ENCODE measurements around the gene CDH4. TPM values are rescaled to one million over a fixed set of nuclear protein-coding genes. Genes with fewer than 3 reads are reported as not detected.
A peak's percentile ranks its signal among the peaks of the same experiment; 100 is the strongest.

Gene CDH4
- total RNA-seq, 1 donor from 2014 or later, result 2.9 TPM

DNA sequence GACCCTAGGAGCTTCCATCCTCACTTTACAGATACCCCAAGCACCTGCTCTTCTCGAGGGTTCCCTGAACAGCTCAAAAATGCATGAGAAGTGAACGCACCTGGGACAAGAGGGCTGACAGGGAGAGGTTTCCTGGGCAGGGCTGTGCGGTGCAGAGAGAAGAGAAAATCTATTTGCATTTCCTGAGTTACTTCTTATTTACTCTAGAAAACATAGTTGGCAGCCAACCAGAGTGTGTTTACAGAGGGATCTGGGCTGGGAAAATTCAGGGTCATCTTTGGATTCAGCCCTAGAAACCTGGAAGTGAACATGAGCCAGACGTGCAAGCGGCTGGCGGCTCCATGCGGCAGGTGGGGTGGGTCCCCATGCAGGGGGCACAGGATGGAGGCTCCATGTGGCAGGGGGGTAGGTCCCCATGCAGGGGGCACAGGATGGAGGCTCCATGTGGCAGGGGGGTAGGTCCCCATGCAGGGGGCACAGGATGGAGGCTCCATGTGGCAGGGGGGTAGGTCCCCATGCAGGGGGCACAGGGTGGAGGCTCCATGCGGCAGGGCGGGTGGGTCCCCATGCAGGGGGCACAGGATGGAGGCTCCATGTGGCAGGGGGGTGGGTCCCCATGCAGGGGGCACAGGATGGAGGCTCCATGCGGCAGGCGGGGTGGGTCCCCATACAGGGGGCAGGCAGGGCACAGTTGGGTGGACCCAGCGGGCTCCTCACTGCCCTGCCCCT is 471.6 kb downstream of the CDH4 start:
- Mint-ChIP-seq H3K36me3 (no peaks in the 10 kb centered on the region), H3K27me3 (ENCODE audit: insufficient read depth, low read depth) (peaks cover 4% of the 10 kb centered on the region), H3K9me3 (no peaks in the 10 kb centered on the region), H3K4me3 (no peak overlapping the region), H3K27ac (no peak overlapping the region), H3K4me1 (peaks cover 13% of the 10 kb centered on the region)
- no peaks in the 10 kb centered on the region for H3K36me3 ChIP-seq
- H3K9me3 ChIP-seq (ENCODE audit: low read depth), result no peaks in the 10 kb centered on the region
- H2AFZ ChIP-seq (replicated peaks), result no peak overlapping the region
- H3K4me1 ChIP-seq, result peaks cover 14% of the 10 kb centered on the region
- H3K27ac ChIP-seq, result no peak overlapping the region
- no peaks in the 10 kb centered on the region for H3F3A ChIP-seq (ENCODE audit: low read depth)
- H3K27me3 ChIP-seq, result peaks cover 12% of the 10 kb centered on the region
- TF ChIP-seq, protein P1, sequence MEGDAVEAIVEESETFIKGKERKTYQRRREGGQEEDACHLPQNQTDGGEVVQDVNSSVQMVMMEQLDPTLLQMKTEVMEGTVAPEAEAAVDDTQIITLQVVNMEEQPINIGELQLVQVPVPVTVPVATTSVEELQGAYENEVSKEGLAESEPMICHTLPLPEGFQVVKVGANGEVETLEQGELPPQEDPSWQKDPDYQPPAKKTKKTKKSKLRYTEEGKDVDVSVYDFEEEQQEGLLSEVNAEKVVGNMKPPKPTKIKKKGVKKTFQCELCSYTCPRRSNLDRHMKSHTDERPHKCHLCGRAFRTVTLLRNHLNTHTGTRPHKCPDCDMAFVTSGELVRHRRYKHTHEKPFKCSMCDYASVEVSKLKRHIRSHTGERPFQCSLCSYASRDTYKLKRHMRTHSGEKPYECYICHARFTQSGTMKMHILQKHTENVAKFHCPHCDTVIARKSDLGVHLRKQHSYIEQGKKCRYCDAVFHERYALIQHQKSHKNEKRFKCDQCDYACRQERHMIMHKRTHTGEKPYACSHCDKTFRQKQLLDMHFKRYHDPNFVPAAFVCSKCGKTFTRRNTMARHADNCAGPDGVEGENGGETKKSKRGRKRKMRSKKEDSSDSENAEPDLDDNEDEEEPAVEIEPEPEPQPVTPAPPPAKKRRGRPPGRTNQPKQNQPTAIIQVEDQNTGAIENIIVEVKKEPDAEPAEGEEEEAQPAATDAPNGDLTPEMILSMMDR (IDR thresholded peaks at IDR 0.05), result no peak
- TF ChIP-seq EZH2 (IDR thresholded peaks at IDR 0.05) (no peak), EZH2phosphoT487 (IDR thresholded peaks at IDR 0.05) (no peak)
- H3K9ac ChIP-seq, result no peak overlapping the region
- H3K4me2 ChIP-seq, result no peak overlapping the region
- H3K79me2 ChIP-seq (ENCODE audit: low read depth), result no peaks in the 10 kb centered on the region
- no peaks in the 10 kb centered on the region for H4K20me1 ChIP-seq (ENCODE audit: low read depth)
- DNase-seq (ENCODE audit: low spot score), result no peak
- no peak overlapping the region for H3K4me3 ChIP-seq

DNA sequence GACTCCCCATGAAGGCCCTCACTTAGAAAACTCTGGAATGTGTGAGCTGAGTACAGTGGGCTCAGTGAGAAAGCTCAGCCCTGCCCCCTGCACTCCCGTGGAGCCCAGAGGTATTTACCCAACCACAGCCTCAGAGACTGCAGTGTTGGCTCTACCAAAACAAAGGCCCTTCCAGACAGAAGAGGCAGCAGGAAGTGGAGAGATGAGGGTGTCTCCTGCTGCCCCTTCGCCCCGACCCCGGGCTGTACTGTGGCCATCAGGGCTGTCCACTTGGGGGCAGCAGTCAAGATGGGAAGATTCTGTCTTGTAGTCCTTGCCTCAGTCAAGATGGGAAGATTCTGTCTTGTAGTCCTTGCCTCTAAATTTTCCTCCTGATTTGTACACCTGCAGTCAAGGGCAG is 472.3 kb downstream of the CDH4 start:
- TF ChIP-seq EZH2 (IDR thresholded peaks at IDR 0.05) (no peak), EZH2phosphoT487 (IDR thresholded peaks at IDR 0.05) (no peak)
- TF ChIP-seq, protein P1 (IDR thresholded peaks at IDR 0.05), result peak; percentile 62
- H3K27me3 ChIP-seq, result peaks cover 7% of the 10 kb centered on the region
- H3K9me3 Mint-ChIP-seq, result no peaks in the 10 kb centered on the region
- H3K9ac ChIP-seq, result no peak overlapping the region
- no peak overlapping the region for H2AFZ ChIP-seq (replicated peaks)
- no peak overlapping the region for H3K27ac Mint-ChIP-seq
- peaks cover 15% of the 10 kb centered on the region for H3K4me1 ChIP-seq
- H3K4me2 ChIP-seq, result no peak overlapping the region
- DNase-seq (ENCODE audit: low spot score), result peak; percentile 48
- H3K4me1 Mint-ChIP-seq, result peaks cover 13% of the 10 kb centered on the region
- no peaks in the 10 kb centered on the region for H3K36me3 ChIP-seq
- no peaks in the 10 kb centered on the region for H3K79me2 ChIP-seq (ENCODE audit: low read depth)
- no peak overlapping the region for H3K27ac ChIP-seq
- no peak overlapping the region for H3K4me3 ChIP-seq
- no peaks in the 10 kb centered on the region for H3F3A ChIP-seq (ENCODE audit: low read depth)
- H3K36me3 Mint-ChIP-seq, result no peaks in the 10 kb centered on the region
- H3K27me3 Mint-ChIP-seq (ENCODE audit: insufficient read depth, low read depth), result peaks cover 4% of the 10 kb centered on the region
- no peaks in the 10 kb centered on the region for H4K20me1 ChIP-seq (ENCODE audit: low read depth)
- H3K4me3 Mint-ChIP-seq, result no peak overlapping the region
- no peaks in the 10 kb centered on the region for H3K9me3 ChIP-seq (ENCODE audit: low read depth)

DNA sequence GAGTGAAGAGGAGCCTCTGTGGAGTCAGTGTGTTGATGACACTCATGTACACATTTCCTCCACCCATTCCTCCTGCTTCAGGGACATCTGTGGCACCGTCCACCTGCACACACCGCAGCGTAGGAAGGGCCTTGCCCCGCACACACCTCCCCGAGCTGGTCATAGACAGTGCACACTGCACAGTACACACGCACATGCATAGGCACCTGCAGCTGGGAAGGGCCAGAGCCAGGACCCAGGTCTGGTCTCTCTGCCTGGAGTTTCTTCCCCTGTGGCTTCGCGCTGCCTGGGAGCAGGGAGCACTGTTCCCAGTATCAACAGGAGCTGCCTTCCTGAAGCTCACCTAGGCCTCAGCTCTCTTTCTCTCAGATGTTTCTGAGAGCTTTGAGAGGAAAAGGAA is 473.1 kb downstream of the CDH4 start:
- Histone ChIP-seq H4K20me1 (ENCODE audit: low read depth) (no peaks in the 10 kb centered on the region), H3F3A (ENCODE audit: low read depth) (no peaks in the 10 kb centered on the region), H3K36me3 (no peaks in the 10 kb centered on the region), H3K4me3 (no peak overlapping the region), H3K4me1 (peaks cover 11% of the 10 kb centered on the region), H3K27me3 (no peaks in the 10 kb centered on the region), H3K79me2 (ENCODE audit: low read depth) (no peaks in the 10 kb centered on the region), H3K9ac (no peak overlapping the region), H3K27ac (no peak overlapping the region), H3K4me2 (no peak overlapping the region), H2AFZ (replicated peaks) (no peak overlapping the region), H3K9me3 (ENCODE audit: low read depth) (no peaks in the 10 kb centered on the region)
- Mint-ChIP-seq H3K4me3 (no peak overlapping the region), H3K27me3 (ENCODE audit: insufficient read depth, low read depth) (peaks cover 2% of the 10 kb centered on the region), H3K9me3 (no peaks in the 10 kb centered on the region), H3K4me1 (peaks cover 11% of the 10 kb centered on the region), H3K27ac (peak overlapping the region; percentile 42), H3K36me3 (no peaks in the 10 kb centered on the region)
- TF ChIP-seq EZH2 (IDR thresholded peaks at IDR 0.05) (no peak), EZH2phosphoT487 (IDR thresholded peaks at IDR 0.05) (no peak)
- TF ChIP-seq, protein P1 (IDR thresholded peaks at IDR 0.05), result no peak
- DNase-seq (ENCODE audit: low spot score), result no peak

Data from neural progenitor cell (in vitro differentiated cells).